HG02678 (cell line): ENCODE results near the gene GRM1.
"Not testable (repeated sequence)": the region's sequence is repeated elsewhere in the genome, so short reads cannot be mapped to it uniquely, and the experiment has no call there.

Experiments used
- ATAC-seq: cut with Tn5 transposase; IDR thresholded peaks from one replicate; pipeline ENCODE4 v1.9.1; 2021; ENCODE audit warnings: mild to moderate bottlenecking, moderate library complexity; ENCODE audit not compliant: unreplicated experiment

The GRM1 gene

GRCh38 chr6:146189131-146189530 is 160.3 kb downstream of the GRM1 start:
- no peak for ATAC-seq

- ATAC-seq, result no peak
Observed at GRCh38 chr6:146190581-146190980, 161.7 kb downstream of the GRM1 start.

GRCh38 chr6:146191166-146191565 is 162.3 kb downstream of the GRM1 start:
- ATAC-seq, result no peak

GRCh38 chr6:146191612-146192011 is 162.8 kb downstream of the GRM1 start:
- no peak for ATAC-seq

- ATAC-seq, result no peak
Observed at GRCh38 chr6:146194434-146194833, 165.6 kb downstream of the GRM1 start.

GRCh38 chr6:146200176-146200575 is 171.3 kb downstream of the GRM1 start:
- no peak for ATAC-seq

- ATAC-seq, result no peak
Observed at GRCh38 chr6:146202570-146202969, 173.7 kb downstream of the GRM1 start.

- no peak for ATAC-seq
Observed at GRCh38 chr6:146209942-146210341, 181.1 kb downstream of the GRM1 start.

GRCh38 chr6:146210406-146211083 is 181.7 kb downstream of the GRM1 start:
- no peak for ATAC-seq

- no peak for ATAC-seq
Observed at GRCh38 chr6:146211646-146212045, 182.8 kb downstream of the GRM1 start.

- no peak for ATAC-seq
Observed at GRCh38 chr6:146212781-146213180, 183.9 kb downstream of the GRM1 start.

GRCh38 chr6:146219101-146219500 is 190.2 kb downstream of the GRM1 start:
- ATAC-seq, result no peak

- ATAC-seq, result no peak
Observed at GRCh38 chr6:146224449-146224848, 195.6 kb downstream of the GRM1 start.

- ATAC-seq, result no peak
Observed at GRCh38 chr6:146224988-146225387, 196.1 kb downstream of the GRM1 start.

- ATAC-seq, result no peak
Observed at GRCh38 chr6:146240322-146240721, 211.5 kb downstream of the GRM1 start.

- ATAC-seq, result no peak
Observed at GRCh38 chr6:146240807-146241206, 211.9 kb downstream of the GRM1 start.

- ATAC-seq, result not testable (repeated sequence)
Observed at GRCh38 chr6:146243646-146244045, 214.8 kb downstream of the GRM1 start.

GRCh38 chr6:146244630-146245143 is 215.8 kb downstream of the GRM1 start:
- ATAC-seq, result no peak

GRCh38 chr6:146246028-146246427 is 217.2 kb downstream of the GRM1 start:
- no peak for ATAC-seq

GRCh38 chr6:146253691-146254090 is 224.8 kb downstream of the GRM1 start:
- ATAC-seq, result no peak

GRCh38 chr6:146258206-146258605 is 229.3 kb downstream of the GRM1 start:
- ATAC-seq, result no peak

GRCh38 chr6:146260886-146261285 is 232.0 kb downstream of the GRM1 start:
- ATAC-seq, result no peak

GRCh38 chr6:146265056-146265455 is 236.2 kb downstream of the GRM1 start:
- ATAC-seq, result no peak
